MCF 10A (cell line): ENCODE measurements around the gene CAMKMT. TPM values are rescaled to one million over a fixed set of nuclear protein-coding genes. Genes with fewer than 3 reads are reported as not detected.
A peak's percentile ranks its signal among the peaks of the same experiment; 100 is the strongest.

ENCODE experiments used
- BruUV-seq: library from RNA; stranded (reverse); fragments of 400-500 nt; replicated peaks from 2 replicates; lab custom pipeline; 2021; lab: Mats Ljungman, UMichigan
- CTCF ChIA-PET: fragments of 300-600 bp; sonication (Branson Sonifier 250); formaldehyde crosslinking; extraction: SDS; loops from one replicate; lab custom pipeline; 2021; ENCODE audit warnings: antibody characterized with exemption, inconsistent platforms; lab: Yijun Ruan, JAX
- POLR2A ChIA-PET: fragments of 300-600, 350-650 bp; sonication (Branson Sonifier 250); formaldehyde crosslinking; extraction: SDS; loops from one replicate; lab custom pipeline; 2020; ENCODE audit warnings: antibody characterized with exemption, inconsistent platforms; lab: Yijun Ruan, JAX
- DNase-seq: peaks from one replicate; pipeline ENCODE4 v3.0.0-alpha.2; 2018; ENCODE audit not compliant: unreplicated experiment
- H3K27ac Mint-ChIP-seq: one replicate; pipeline ENCODE4 v1.8.0; 2022; ENCODE audit warnings: mild to moderate bottlenecking, low read depth, mixed read lengths; ENCODE audit not compliant: unreplicated experiment
- H3K27me3 Mint-ChIP-seq: one replicate; pipeline ENCODE4 v1.8.0; 2022; ENCODE audit warnings: mixed read lengths; ENCODE audit not compliant: insufficient read depth, unreplicated experiment
- H3K36me3 Mint-ChIP-seq: one replicate; pipeline ENCODE4 v1.8.0; 2022; ENCODE audit warnings: mild to moderate bottlenecking, moderate library complexity, mixed read lengths; ENCODE audit not compliant: insufficient read depth, unreplicated experiment
- H3K4me1 Mint-ChIP-seq: one replicate; pipeline ENCODE4 v1.8.0; 2022; ENCODE audit warnings: mixed read lengths; ENCODE audit not compliant: insufficient read depth, unreplicated experiment
- H3K4me3 Mint-ChIP-seq: one replicate; pipeline ENCODE4 v1.8.0; 2022; ENCODE audit warnings: mild to moderate bottlenecking, moderate library complexity, mixed read lengths; ENCODE audit not compliant: unreplicated experiment
- H3K9me3 Mint-ChIP-seq: one replicate; pipeline ENCODE4 v1.8.0; 2022; ENCODE audit warnings: mixed read lengths; ENCODE audit not compliant: unreplicated experiment
- CTCF ChIP-seq: fragments of 200-600 bp; IDR thresholded peaks from one replicate; pipeline ENCODE4 v1.8.0; 2022; ENCODE audit warnings: antibody characterized with exemption, mild to moderate bottlenecking; ENCODE audit not compliant: unreplicated experiment
- intact Hi-C: fragments of 100-400 bp; cut with micrococcal nuclease; formaldehyde crosslinking; loops from 2 replicates; pipeline ENCODE4 v1.14.1; 2022
- total RNA-seq: library from RNA; stranded (reverse); gene quantifications from 2 replicates; pipeline ENCODE4 v1.2.3, GENCODE V29; 2022

Gene CAMKMT
- total RNA-seq, 1 experiment from 2014 or later = 9.9 TPM

- intact Hi-C loops = loop anchor here (2.0 kb wide), 1 partner anchor 50 kb away; no protein-coding TSS in a partner anchor
- TF ChIP-seq CTCF = no peak
- H3K9me3 Mint-ChIP-seq = no peaks in the 10 kb centered on the region
- H3K27ac Mint-ChIP-seq = peak overlapping the region; percentile 17
- no TSS peak for BruUV-seq
- no peaks in the 10 kb centered on the region for H3K36me3 Mint-ChIP-seq
- peak overlapping the region; percentile 63 for H3K4me3 Mint-ChIP-seq
- peaks cover 46% of the 10 kb centered on the region for H3K4me1 Mint-ChIP-seq
- H3K27me3 Mint-ChIP-seq = no peaks in the 10 kb centered on the region
- peak; percentile 97 for DNase-seq
- POLR2A ChIA-PET = interaction anchor here (0.6 to 2.1 kb wide), 9 partner anchors 10 to 83 kb away, joined by 3 to 15 read pairs (median 4); no protein-coding TSS in a partner anchor
- CTCF ChIA-PET = interaction anchor here (0.6 to 1.4 kb wide), 6 partner anchors 18 to 375 kb away, joined by 3 to 12 read pairs (median 3); no protein-coding TSS in a partner anchor
These were observed 216.8 kb downstream of the CAMKMT start for GRCh38 chr2:44578471-44579093.

GRCh38 chr2:44579115-44579836 lies 217.5 kb downstream of the CAMKMT start:
- peak; percentile 71 for DNase-seq
- intact Hi-C loops = loop anchor here (2.0 kb wide), 1 partner anchor 50 kb away; no protein-coding TSS in a partner anchor
- Mint-ChIP-seq H3K9me3 (no peaks in the 10 kb centered on the region), H3K4me1 (peaks cover 46% of the 10 kb centered on the region), H3K27me3 (no peaks in the 10 kb centered on the region), H3K27ac (peak overlapping the region; percentile 17), H3K4me3 (peak overlapping the region; percentile 63), H3K36me3 (no peaks in the 10 kb centered on the region)
- no TSS peak for BruUV-seq
- ChIA-PET POLR2A (interaction anchor here (0.6 to 2.5 kb wide), 10 partner anchors 9 to 83 kb away, joined by 3 to 15 read pairs (median 5); no protein-coding TSS in a partner anchor), CTCF (interaction anchor here (0.6 to 1.5 kb wide), 11 partner anchors 19 to 491 kb away, joined by 3 to 12 read pairs (median 3); no protein-coding TSS in a partner anchor)
- TF ChIP-seq CTCF = no peak

- peaks cover 46% of the 10 kb centered on the region for H3K4me1 Mint-ChIP-seq
- ChIA-PET POLR2A (interaction anchor here (1.1 to 2.5 kb wide), 6 partner anchors 9 to 30 kb away, joined by 3 to 15 read pairs (median 8); no protein-coding TSS in a partner anchor), CTCF (interaction anchor here (0.6 to 1.5 kb wide), 7 partner anchors 100 to 491 kb away, joined by 3 to 12 read pairs (median 3); no protein-coding TSS in a partner anchor)
- H3K36me3 Mint-ChIP-seq = no peaks in the 10 kb centered on the region
- BruUV-seq = no TSS peak
- H3K9me3 Mint-ChIP-seq = no peaks in the 10 kb centered on the region
- no peak overlapping the region for H3K27ac Mint-ChIP-seq
- TF ChIP-seq CTCF = no peak
- H3K4me3 Mint-ChIP-seq = peak overlapping the region; percentile 63
- no peaks in the 10 kb centered on the region for H3K27me3 Mint-ChIP-seq
- DNase-seq = no peak
- intact Hi-C loops = loop anchor here (2.0 kb wide), 1 partner anchor 51 kb away; no protein-coding TSS in a partner anchor
These were observed 218.1 kb downstream of the CAMKMT start for GRCh38 chr2:44579837-44580230.
